NCI-H748 treated with DMSO at 0.1 percent for 48 hours (cell line): Measurements from ENCODE around the gene ZFAND3.
A peak's percentile ranks its signal among the peaks of the same experiment; 100 is the strongest.

ENCODE experiments used
- DNase-seq: peaks from one replicate; lab custom pipeline; 2025; lab: John Stamatoyannopoulos, UW

The ZFAND3 gene

GRCh38 chr6:37798436-37799262, 20.9 kb upstream of the ZFAND3 start:
- no peak for DNase-seq

GRCh38 chr6:37799263-37799644, 20.3 kb upstream of the ZFAND3 start:
- no peak for DNase-seq

GRCh38 chr6:37800703-37801604, 18.6 kb upstream of the ZFAND3 start:
- no peak for DNase-seq

- DNase-seq: no peak
Observed at GRCh38 chr6:37801605-37801940, 18.0 kb upstream of the ZFAND3 start.

- no peak for DNase-seq
Observed at GRCh38 chr6:37802810-37803209, 16.7 kb upstream of the ZFAND3 start.

- no peak for DNase-seq
Observed at GRCh38 chr6:37804586-37804985, 14.9 kb upstream of the ZFAND3 start.

GRCh38 chr6:37806213-37806612, 13.3 kb upstream of the ZFAND3 start:
- no peak for DNase-seq

- DNase-seq: no peak
Observed at GRCh38 chr6:37807656-37808055, 11.9 kb upstream of the ZFAND3 start.

- no peak for DNase-seq
Observed at GRCh38 chr6:37809197-37809543, 10.4 kb upstream of the ZFAND3 start.

- DNase-seq: no peak
Observed at GRCh38 chr6:37812841-37813240, 6.7 kb upstream of the ZFAND3 start.

GRCh38 chr6:37814374-37814773, 5.2 kb upstream of the ZFAND3 start:
- DNase-seq: no peak

- DNase-seq: peak; percentile 20
Observed at GRCh38 chr6:37816599-37817375, 2.7 kb upstream of the ZFAND3 start.

- DNase-seq: peak; percentile 99
Observed at GRCh38 chr6:37818536-37819176, 871 bp upstream of the ZFAND3 start.

GRCh38 chr6:37819802-37820717, 533 bp downstream of the ZFAND3 start:
- DNase-seq: peak; percentile 16

GRCh38 chr6:37820718-37821079, 1.2 kb downstream of the ZFAND3 start:
- no peak for DNase-seq

- DNase-seq: no peak
Observed at GRCh38 chr6:37821446-37821845, 1.9 kb downstream of the ZFAND3 start.

- DNase-seq: no peak
Observed at GRCh38 chr6:37822851-37823682, 3.5 kb downstream of the ZFAND3 start.

- no peak for DNase-seq
Observed at GRCh38 chr6:37824170-37824569, 4.6 kb downstream of the ZFAND3 start.

GRCh38 chr6:37826188-37826587, 6.7 kb downstream of the ZFAND3 start:
- DNase-seq: no peak

GRCh38 chr6:37826993-37827392, 7.5 kb downstream of the ZFAND3 start:
- no peak for DNase-seq
